ENCODE measurements around the gene SNX13.

SNX13 gene

GRCh38 chr7:17947620-17948019 lies 7.3 kb upstream of the SNX13 start:
- Histone ChIP-seq H3K27ac (ENCODE audit: low read depth, low read length) (no peak overlapping the region), H3K9ac (ENCODE audit: low read length in 5 of 5) (no peak overlapping the region), H3K36me3 (ENCODE audit: control insufficient read depth in 5 of 5, insufficient read depth in 5 of 5, low read length in 5 of 5) (no peaks in the 10 kb centered on the region), H3K9me3 (ENCODE audit: control insufficient read depth in 5 of 5, low read length in 5 of 5) (no peaks in the 10 kb centered on the region), H3K4me1 (ENCODE audit: control insufficient read depth in 5 of 5, insufficient read depth in 5 of 5, low read length in 5 of 5) (peaks cover 0 to 5% (median 0%) of the 10 kb centered on the region in 5 donors), H3K27me3 (ENCODE audit: control insufficient read depth in 5 of 5, insufficient read depth in 4 of 5, low read length in 5 of 5) (no peaks in the 10 kb centered on the region), H3K4me3 (ENCODE audit: low read depth in 1 of 5, low read length in 5 of 5) (no peak overlapping the region)

- H3K27ac ChIP-seq (ENCODE audit: low read depth, low read length): no peak overlapping the region
- no peaks in the 10 kb centered on the region for H3K9me3 ChIP-seq (ENCODE audit: control insufficient read depth in 5 of 5, low read length in 5 of 5)
- peaks cover 0 to 5% (median 0%) of the 10 kb centered on the region in 5 donors for H3K4me1 ChIP-seq (ENCODE audit: control insufficient read depth in 5 of 5, insufficient read depth in 5 of 5, low read length in 5 of 5)
- H3K4me3 ChIP-seq (ENCODE audit: low read depth in 1 of 5, low read length in 5 of 5): peak overlapping the region in 3 of 5 donors; percentile 7 to 48 (median 47)
- H3K27me3 ChIP-seq (ENCODE audit: control insufficient read depth in 5 of 5, insufficient read depth in 4 of 5, low read length in 5 of 5): no peaks in the 10 kb centered on the region
- H3K36me3 ChIP-seq (ENCODE audit: control insufficient read depth in 5 of 5, insufficient read depth in 5 of 5, low read length in 5 of 5): no peaks in the 10 kb centered on the region
- peak overlapping the region in 1 of 5 donors; percentile 14 for H3K9ac ChIP-seq (ENCODE audit: low read length in 5 of 5)
Observed at GRCh38 chr7:17946591-17946990, 6.3 kb upstream of the SNX13 start.

GRCh38 chr7:17944720-17945119 lies 4.4 kb upstream of the SNX13 start:
- no peak overlapping the region for H3K9ac ChIP-seq (ENCODE audit: low read length in 5 of 5)
- H3K27me3 ChIP-seq (ENCODE audit: control insufficient read depth in 5 of 5, insufficient read depth in 4 of 5, low read length in 5 of 5): no peaks in the 10 kb centered on the region
- H3K27ac ChIP-seq (ENCODE audit: low read depth, low read length): no peak overlapping the region
- H3K4me3 ChIP-seq (ENCODE audit: low read depth in 1 of 5, low read length in 5 of 5): no peak overlapping the region
- H3K4me1 ChIP-seq (ENCODE audit: control insufficient read depth in 5 of 5, insufficient read depth in 5 of 5, low read length in 5 of 5): peaks cover 3 to 15% (median 8%) of the 10 kb centered on the region in 5 donors
- H3K36me3 ChIP-seq (ENCODE audit: control insufficient read depth in 5 of 5, insufficient read depth in 5 of 5, low read length in 5 of 5): no peaks in the 10 kb centered on the region
- no peaks in the 10 kb centered on the region for H3K9me3 ChIP-seq (ENCODE audit: control insufficient read depth in 5 of 5, low read length in 5 of 5)

GRCh38 chr7:17943006-17943405 lies 2.7 kb upstream of the SNX13 start:
- Histone ChIP-seq H3K27ac (ENCODE audit: low read depth, low read length) (no peak overlapping the region), H3K4me1 (ENCODE audit: control insufficient read depth in 5 of 5, insufficient read depth in 5 of 5, low read length in 5 of 5) (peaks cover 3 to 31% (median 23%) of the 10 kb centered on the region in 5 donors), H3K9me3 (ENCODE audit: control insufficient read depth in 5 of 5, low read length in 5 of 5) (no peaks in the 10 kb centered on the region), H3K9ac (ENCODE audit: low read length in 5 of 5) (no peak overlapping the region), H3K4me3 (ENCODE audit: low read depth in 1 of 5, low read length in 5 of 5) (no peak overlapping the region), H3K36me3 (ENCODE audit: control insufficient read depth in 5 of 5, insufficient read depth in 5 of 5, low read length in 5 of 5) (no peaks in the 10 kb centered on the region), H3K27me3 (ENCODE audit: control insufficient read depth in 5 of 5, insufficient read depth in 4 of 5, low read length in 5 of 5) (no peaks in the 10 kb centered on the region)

GRCh38 chr7:17942231-17942630 lies 1.9 kb upstream of the SNX13 start:
- H3K27me3 ChIP-seq (ENCODE audit: control insufficient read depth in 5 of 5, insufficient read depth in 4 of 5, low read length in 5 of 5): no peaks in the 10 kb centered on the region
- H3K4me3 ChIP-seq (ENCODE audit: low read depth in 1 of 5, low read length in 5 of 5): no peak overlapping the region
- peaks cover 3 to 30% (median 30%) of the 10 kb centered on the region in 5 donors for H3K4me1 ChIP-seq (ENCODE audit: control insufficient read depth in 5 of 5, insufficient read depth in 5 of 5, low read length in 5 of 5)

GRCh38 chr7:17940951-17941431 lies 697 bp upstream of the SNX13 start:
- no peaks in the 10 kb centered on the region for H3K36me3 ChIP-seq (ENCODE audit: control insufficient read depth in 5 of 5, insufficient read depth in 5 of 5, low read length in 5 of 5)
- peak overlapping the region; percentile 32 to 100 (median 98) for H3K9ac ChIP-seq (ENCODE audit: low read length in 5 of 5)
- H3K27ac ChIP-seq (ENCODE audit: low read depth, low read length): peak overlapping the region; percentile 99
- H3K27me3 ChIP-seq (ENCODE audit: control insufficient read depth in 5 of 5, insufficient read depth in 4 of 5, low read length in 5 of 5): no peaks in the 10 kb centered on the region
- H3K4me3 ChIP-seq (ENCODE audit: low read depth in 1 of 5, low read length in 5 of 5): peak overlapping the region; percentile 82 to 97 (median 96)
- no peaks in the 10 kb centered on the region for H3K9me3 ChIP-seq (ENCODE audit: control insufficient read depth in 5 of 5, low read length in 5 of 5)
- peaks cover 3 to 32% (median 28%) of the 10 kb centered on the region in 5 donors for H3K4me1 ChIP-seq (ENCODE audit: control insufficient read depth in 5 of 5, insufficient read depth in 5 of 5, low read length in 5 of 5)

More at GRCh38 chr7:17942231-17942630, 1.9 kb upstream of the SNX13 start:
- Histone ChIP-seq H3K27ac (ENCODE audit: low read depth, low read length) (no peak overlapping the region), H3K9me3 (ENCODE audit: control insufficient read depth in 5 of 5, low read length in 5 of 5) (no peaks in the 10 kb centered on the region), H3K9ac (ENCODE audit: low read length in 5 of 5) (no peak overlapping the region), H3K36me3 (ENCODE audit: control insufficient read depth in 5 of 5, insufficient read depth in 5 of 5, low read length in 5 of 5) (no peaks in the 10 kb centered on the region)

GRCh38 chr7:17939606-17940301 lies 540 bp downstream of the SNX13 start:
- Histone ChIP-seq H3K27me3 (ENCODE audit: control insufficient read depth in 5 of 5, insufficient read depth in 4 of 5, low read length in 5 of 5) (no peaks in the 10 kb centered on the region), H3K9me3 (ENCODE audit: control insufficient read depth in 5 of 5, low read length in 5 of 5) (no peaks in the 10 kb centered on the region), H3K4me1 (ENCODE audit: control insufficient read depth in 5 of 5, insufficient read depth in 5 of 5, low read length in 5 of 5) (peaks cover 3 to 33% (median 28%) of the 10 kb centered on the region in 5 donors), H3K4me3 (ENCODE audit: low read depth in 1 of 5, low read length in 5 of 5) (peak overlapping the region; percentile 84 to 97 (median 96)), H3K27ac (ENCODE audit: low read depth, low read length) (peak overlapping the region; percentile 99), H3K36me3 (ENCODE audit: control insufficient read depth in 5 of 5, insufficient read depth in 5 of 5, low read length in 5 of 5) (no peaks in the 10 kb centered on the region), H3K9ac (ENCODE audit: low read length in 5 of 5) (peak overlapping the region; percentile 96 to 100 (median 98))

GRCh38 chr7:17939211-17939605 lies 1.1 kb downstream of the SNX13 start:
- peak overlapping the region; percentile 96 to 100 (median 98) for H3K9ac ChIP-seq (ENCODE audit: low read length in 5 of 5)
- peak overlapping the region; percentile 99 for H3K27ac ChIP-seq (ENCODE audit: low read depth, low read length)
- H3K27me3 ChIP-seq (ENCODE audit: control insufficient read depth in 5 of 5, insufficient read depth in 4 of 5, low read length in 5 of 5): no peaks in the 10 kb centered on the region
- peak overlapping the region; percentile 84 to 97 (median 96) for H3K4me3 ChIP-seq (ENCODE audit: low read depth in 1 of 5, low read length in 5 of 5)
- H3K9me3 ChIP-seq (ENCODE audit: control insufficient read depth in 5 of 5, low read length in 5 of 5): no peaks in the 10 kb centered on the region
- H3K36me3 ChIP-seq (ENCODE audit: control insufficient read depth in 5 of 5, insufficient read depth in 5 of 5, low read length in 5 of 5): no peaks in the 10 kb centered on the region
- H3K4me1 ChIP-seq (ENCODE audit: control insufficient read depth in 5 of 5, insufficient read depth in 5 of 5, low read length in 5 of 5): peaks cover 3 to 36% (median 31%) of the 10 kb centered on the region in 5 donors

- Histone ChIP-seq H3K36me3 (ENCODE audit: control insufficient read depth in 5 of 5, insufficient read depth in 5 of 5, low read length in 5 of 5) (no peaks in the 10 kb centered on the region), H3K27me3 (ENCODE audit: control insufficient read depth in 5 of 5, insufficient read depth in 4 of 5, low read length in 5 of 5) (no peaks in the 10 kb centered on the region), H3K4me1 (ENCODE audit: control insufficient read depth in 5 of 5, insufficient read depth in 5 of 5, low read length in 5 of 5) (peaks cover 3 to 36% (median 32%) of the 10 kb centered on the region in 5 donors), H3K4me3 (ENCODE audit: low read depth in 1 of 5, low read length in 5 of 5) (no peak overlapping the region), H3K9me3 (ENCODE audit: control insufficient read depth in 5 of 5, low read length in 5 of 5) (no peaks in the 10 kb centered on the region), H3K9ac (ENCODE audit: low read length in 5 of 5) (peak overlapping the region in 3 of 5 donors; percentile 12 to 97 (median 34)), H3K27ac (ENCODE audit: low read depth, low read length) (no peak overlapping the region)
Observed at GRCh38 chr7:17937506-17938120, 2.7 kb downstream of the SNX13 start.

GRCh38 chr7:17936321-17936720 lies 4.0 kb downstream of the SNX13 start:
- Histone ChIP-seq H3K9ac (ENCODE audit: low read length in 5 of 5) (peak overlapping the region in 1 of 5 donors; percentile 29), H3K4me3 (ENCODE audit: low read depth in 1 of 5, low read length in 5 of 5) (no peak overlapping the region), H3K4me1 (ENCODE audit: control insufficient read depth in 5 of 5, insufficient read depth in 5 of 5, low read length in 5 of 5) (peaks cover 3 to 34% (median 31%) of the 10 kb centered on the region in 5 donors), H3K27me3 (ENCODE audit: control insufficient read depth in 5 of 5, insufficient read depth in 4 of 5, low read length in 5 of 5) (no peaks in the 10 kb centered on the region), H3K9me3 (ENCODE audit: control insufficient read depth in 5 of 5, low read length in 5 of 5) (no peaks in the 10 kb centered on the region), H3K36me3 (ENCODE audit: control insufficient read depth in 5 of 5, insufficient read depth in 5 of 5, low read length in 5 of 5) (no peaks in the 10 kb centered on the region), H3K27ac (ENCODE audit: low read depth, low read length) (no peak overlapping the region)

All from subcutaneous abdominal adipose tissue (tissue), 5 donors.